Putamen (tissue), 1 donor: ENCODE results near the gene NOP9.

Experiments
- DNase-seq: peaks from one replicate; pipeline ENCODE4 v3.0.0-alpha.2; 2016; ENCODE audit warnings: low spot score

NOP9 gene, protein sequence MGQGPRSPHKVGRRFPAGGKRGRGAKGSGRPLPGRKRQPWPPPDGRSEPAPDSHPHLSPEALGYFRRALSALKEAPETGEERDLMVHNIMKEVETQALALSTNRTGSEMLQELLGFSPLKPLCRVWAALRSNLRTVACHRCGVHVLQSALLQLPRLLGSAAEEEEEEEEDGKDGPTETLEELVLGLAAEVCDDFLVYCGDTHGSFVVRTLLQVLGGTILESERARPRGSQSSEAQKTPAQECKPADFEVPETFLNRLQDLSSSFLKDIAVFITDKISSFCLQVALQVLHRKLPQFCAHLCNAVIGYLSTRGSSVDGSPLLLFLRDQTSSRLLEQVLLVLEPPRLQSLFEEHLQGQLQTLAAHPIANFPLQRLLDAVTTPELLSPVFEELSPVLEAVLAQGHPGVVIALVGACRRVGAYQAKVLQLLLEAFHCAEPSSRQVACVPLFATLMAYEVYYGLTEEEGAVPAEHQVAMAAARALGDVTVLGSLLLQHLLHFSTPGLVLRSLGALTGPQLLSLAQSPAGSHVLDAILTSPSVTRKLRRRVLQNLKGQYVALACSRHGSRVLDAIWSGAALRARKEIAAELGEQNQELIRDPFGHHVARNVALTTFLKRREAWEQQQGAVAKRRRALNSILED

DNA sequence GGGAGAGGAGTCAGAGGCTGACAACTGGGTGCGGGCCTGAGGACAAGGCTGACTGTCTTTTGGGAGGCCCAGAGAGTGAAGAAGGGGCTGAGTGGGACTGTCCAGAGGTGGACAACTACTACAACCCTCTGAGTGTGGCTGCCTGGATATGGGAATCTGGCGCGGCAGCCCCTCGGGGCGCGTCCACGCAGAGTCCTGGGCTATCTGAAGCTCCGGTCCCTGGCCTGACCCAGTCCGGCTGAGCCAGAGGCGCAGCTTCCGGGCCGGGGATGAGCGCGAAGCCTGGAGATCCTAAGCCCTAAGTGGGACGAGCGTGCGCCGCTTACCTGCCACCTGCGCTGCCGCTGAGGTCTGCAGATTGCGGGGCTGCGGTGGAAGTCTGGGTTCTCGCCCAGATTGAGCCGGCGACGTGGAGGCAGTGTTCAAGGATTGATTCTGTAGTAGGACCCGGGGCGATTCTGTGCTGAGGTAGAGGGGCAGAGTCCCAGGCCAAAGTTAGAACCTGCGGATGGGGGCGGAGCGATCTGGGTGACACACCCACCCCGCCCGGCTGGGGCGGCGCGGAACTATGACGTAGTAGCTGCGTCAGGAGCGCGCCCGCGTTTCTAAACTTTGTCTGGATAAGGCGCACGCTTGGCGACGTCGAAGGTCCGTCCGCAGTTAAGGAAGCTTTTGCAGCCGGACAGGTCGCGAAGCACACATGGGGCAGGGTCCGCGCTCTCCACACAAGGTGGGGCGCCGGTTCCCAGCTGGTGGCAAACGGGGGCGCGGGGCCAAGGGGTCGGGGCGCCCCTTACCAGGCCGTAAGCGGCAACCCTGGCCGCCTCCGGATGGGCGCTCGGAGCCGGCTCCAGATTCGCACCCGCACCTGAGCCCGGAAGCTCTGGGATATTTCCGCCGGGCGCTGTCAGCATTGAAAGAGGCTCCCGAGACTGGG is at the start of gene NOP9, which contains the start of gene DHRS1:
NOP9 (plus strand) TSS at position 596 of the 937 bp plus-strand sequence; CDS start at position 701, 105 bp downstream.
DHRS1 (minus strand) TSS at position 526 of the 937 bp plus-strand sequence. CDS start 674 bp downstream, outside the sequence.
- DNase-seq, result peak; percentile 83

GRCh38 chr14:24250354-24250753 is 49.3 kb upstream of the NOP9 start:
- DNase-seq, result no peak

DNA sequence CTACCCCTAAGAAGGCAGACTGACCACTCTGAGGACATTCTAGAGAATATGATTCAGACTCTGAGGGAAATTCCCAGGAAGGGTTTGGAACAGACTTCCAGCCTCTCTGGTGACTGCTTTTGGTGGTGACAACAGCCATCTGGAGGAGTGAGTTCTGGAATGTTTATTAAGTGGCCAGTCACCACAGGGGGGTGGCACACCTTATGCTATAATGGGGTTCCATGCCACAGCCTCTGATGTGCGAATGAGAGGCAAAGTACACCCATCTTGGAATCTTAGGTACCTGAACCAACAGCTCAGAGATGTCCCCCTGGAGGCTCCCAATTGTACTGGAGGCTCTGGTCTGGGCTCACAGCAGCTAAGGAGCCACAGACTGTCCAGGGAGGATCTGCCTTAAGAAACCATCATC is 47.8 kb upstream of the NOP9 start:
- DNase-seq, result no peak

GRCh38 chr14:24252289-24253124 is 47.1 kb upstream of the NOP9 start:
- no peak for DNase-seq

DNA sequence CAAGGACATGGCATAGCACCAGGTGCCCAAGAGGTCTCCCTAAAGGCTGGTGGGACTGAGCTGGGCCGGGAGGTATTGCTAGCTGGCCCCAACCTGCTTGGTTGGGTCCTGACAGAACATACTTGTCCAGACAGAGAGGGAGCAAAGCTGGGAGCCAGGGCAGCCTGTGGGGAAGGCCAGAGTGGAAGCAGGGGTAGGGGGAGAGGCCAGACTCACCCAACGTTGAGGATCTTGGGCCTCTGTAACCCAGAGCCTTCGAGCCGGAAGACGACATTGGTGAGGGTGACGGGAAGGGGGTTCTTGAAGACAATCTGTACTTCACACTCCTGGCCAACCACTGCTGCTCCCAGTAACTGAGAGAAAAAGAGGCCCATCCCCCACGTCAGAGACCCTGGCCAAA is 45.7 kb upstream of the NOP9 start:
- DNase-seq, result no peak

GRCh38 chr14:24254630-24255392 is 44.8 kb upstream of the NOP9 start:
- DNase-seq, result no peak

DNA sequence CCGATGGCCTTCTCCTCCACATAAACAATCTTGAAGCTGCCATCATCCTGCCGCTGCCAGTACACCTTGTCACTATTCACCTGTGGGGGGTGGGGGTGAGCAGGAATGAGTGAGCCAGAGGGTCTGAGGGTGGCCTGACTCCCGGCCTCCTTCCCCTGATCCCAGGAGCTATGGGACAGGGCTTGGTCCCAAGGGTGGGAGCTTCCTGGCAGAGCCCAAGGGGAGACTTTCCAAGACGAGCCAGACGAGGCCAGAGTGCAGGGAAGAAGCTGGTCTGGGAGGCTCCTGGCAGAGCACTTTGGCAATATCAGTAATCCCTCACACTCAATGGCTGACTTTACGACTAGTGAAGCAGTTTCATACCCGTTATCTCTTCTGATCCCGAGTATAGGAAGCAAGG is 44.2 kb upstream of the NOP9 start:
- DNase-seq, result no peak

DNA sequence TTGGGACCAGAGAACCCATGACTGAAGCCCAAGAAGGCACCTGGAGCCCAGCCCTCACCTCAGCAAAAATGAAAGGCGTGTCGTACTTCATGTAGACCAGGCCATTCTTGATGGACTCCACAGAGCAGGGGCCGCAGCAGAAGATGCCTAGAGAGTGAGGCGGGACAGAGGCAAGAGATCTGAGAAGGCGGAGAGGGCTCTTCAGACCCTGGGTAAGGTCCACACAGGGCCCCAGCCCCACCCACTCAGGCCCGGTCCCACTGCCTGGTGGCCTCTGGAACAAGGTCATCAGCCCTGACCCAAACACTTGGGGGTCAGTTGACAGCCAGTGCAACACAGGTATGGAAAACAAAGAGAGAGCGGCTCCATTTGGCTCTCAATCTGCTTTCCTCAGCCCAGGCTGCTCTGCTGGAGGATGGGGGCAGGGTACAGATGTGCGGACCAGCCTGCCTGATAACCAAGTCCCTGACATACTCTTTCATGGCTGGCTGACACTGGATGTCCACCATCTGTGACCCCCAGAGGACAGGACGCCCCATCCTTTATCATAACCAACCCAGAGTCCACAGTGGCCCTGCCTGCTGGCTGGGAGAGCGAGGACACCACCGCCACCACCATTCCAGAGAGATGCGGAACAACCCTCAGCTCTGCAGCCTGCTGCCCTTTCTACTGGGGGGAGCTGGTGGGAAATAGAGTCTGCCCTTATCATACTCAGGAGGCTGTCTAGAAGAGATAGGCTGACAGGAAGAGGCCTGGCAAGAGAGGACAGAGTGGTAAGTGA is 43.5 kb upstream of the NOP9 start:
- DNase-seq, result no peak

DNA sequence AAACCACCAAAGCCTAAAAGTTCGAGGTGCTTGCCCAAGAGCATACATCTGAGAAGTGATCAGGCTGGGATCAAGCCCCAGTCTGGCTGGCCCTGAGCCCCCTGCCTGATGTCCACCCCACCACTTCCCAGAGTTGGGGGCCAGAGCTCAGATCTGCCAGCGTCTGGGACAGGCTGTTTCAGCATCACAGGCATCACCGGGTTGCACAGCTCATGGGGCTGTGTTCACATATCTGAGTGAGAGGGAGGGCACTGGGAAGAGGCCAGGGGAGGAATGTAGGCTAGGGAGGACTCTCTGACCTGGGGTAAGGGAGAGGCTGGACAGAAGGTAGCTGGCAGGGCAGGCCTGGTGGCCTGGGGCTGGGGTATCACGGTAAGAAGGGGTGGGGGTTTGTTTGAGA is 42.7 kb upstream of the NOP9 start:
- no peak for DNase-seq

DNA sequence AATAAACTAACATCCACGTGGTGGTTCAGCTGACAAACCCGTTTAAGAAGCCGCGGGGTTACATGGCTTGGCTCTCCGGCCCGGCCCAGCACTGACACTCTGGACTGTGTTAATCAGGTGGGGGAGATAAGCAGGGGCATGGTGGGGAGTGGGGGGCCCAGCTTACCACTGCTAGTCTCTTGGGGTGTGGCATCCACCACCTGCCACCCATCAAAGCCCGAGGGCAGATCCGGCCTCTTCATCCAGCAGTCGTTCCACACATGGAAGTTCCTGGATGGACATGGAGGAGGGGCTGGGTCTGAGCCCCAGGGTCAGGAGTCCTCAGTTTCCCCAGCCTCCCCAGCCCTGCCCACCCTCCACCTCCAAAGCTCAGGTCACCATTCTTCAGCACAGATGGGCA is 41.5 kb upstream of the NOP9 start:
- DNase-seq, result no peak

- DNase-seq, result no peak
These were observed 40.9 kb upstream of the NOP9 start for GRCh38 chr14:24258548-24259265.

- DNase-seq, result no peak
These were observed 40.2 kb upstream of the NOP9 start for GRCh38 chr14:24259282-24260025.

DNA sequence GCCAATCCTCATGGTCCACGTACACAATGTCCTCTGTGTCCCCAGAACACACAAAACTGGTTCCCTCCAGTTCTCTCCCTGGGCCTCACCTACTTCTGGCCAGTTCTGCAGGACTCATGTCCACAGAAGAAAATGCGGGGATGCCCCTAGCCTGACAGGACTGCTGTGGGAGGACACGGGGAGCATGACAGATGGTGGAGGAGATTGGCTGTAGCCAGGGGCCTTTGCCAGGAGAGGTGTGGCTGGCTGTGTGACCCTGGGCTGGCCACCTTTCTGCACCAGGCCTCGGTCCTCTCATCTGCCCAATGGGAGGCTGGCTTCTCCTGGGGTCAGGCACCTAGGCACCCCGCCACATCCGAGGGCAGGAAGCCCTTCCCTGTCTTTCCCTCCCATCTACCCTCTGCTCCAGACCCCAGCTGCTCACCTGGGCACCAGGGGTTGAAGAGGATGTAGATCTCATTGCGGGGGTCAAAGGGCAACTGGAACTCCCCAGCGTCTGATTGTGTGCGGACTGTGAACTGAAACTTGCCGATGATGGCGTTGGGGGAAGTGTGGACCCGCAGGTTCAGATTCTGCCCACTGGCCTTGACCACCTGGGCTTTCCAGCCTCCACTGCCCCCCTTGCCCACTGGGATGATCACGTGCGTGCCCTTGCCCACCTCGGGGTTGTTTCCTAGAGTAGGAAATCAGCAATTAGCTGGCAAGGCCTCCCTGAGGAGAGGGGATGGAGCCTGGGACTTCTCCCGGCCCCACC is 39.4 kb upstream of the NOP9 start:
- DNase-seq, result no peak

- no peak for DNase-seq
These were observed 38.9 kb upstream of the NOP9 start for GRCh38 chr14:24260780-24261157.

DNA sequence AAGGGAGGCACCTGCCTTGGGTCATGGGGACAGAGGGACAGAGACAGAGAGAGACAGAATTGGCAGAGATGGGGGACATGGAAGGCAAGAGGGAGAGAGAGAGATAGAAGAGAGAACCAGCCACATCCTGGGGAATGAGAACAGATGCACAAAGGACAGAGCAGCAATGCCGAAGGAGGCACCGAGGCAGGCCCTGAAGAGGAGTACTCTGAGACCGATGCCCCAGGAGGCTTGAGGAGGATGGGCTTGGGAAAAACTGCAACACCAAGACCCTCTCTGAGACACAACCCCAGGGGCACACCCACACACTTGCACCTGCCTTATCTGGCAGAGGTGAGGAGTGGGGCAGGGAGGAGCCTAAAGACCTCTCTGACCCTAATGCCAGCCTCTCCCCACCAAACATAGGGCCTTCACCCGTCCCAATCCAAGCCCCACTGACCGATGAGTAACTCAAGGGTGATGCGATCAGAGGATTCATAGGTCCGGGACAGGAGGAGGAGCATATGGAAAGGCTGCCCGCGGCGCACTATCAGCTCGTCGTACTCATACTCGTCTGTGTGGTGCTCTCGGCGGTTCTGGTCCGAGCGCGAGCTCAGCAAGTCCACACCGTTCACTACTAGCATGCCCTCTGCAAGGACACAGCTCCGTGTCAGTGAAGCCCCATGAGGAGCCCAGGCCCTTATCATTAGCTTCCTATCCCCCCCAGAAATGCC is 38.2 kb upstream of the NOP9 start:
- no peak for DNase-seq

DNA sequence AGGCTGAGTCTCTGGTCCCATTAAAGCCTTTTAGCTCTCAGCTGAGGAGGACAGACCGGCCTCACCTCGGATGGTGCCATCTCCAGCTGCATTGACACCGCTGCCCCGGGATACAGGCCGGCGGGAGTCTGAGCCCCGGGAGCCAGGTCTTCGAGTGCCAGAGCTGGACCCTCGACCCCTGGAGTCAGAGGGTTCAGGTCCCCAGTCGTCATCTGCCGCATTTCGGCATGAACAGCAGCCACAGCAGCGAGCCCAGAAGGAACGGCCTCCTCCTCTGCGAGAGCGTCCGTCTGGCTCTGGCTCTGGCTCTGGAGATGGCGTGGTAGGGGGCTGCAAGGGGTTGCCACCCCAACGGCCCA is 37.7 kb upstream of the NOP9 start:
- no peak for DNase-seq
